Measurements from ENCODE around the gene AXIN2.

The AXIN2 gene

GRCh38 chr17:65556014-65556909, 5.2 kb downstream of the AXIN2 start:
- peak; percentile 82 for DNase-seq (ENCODE audit: low read depth)

GRCh38 chr17:65554553-65555223, 6.8 kb downstream of the AXIN2 start:
- DNase-seq (ENCODE audit: low read depth): no peak

- DNase-seq (ENCODE audit: low read depth): no peak
These were observed 7.5 kb downstream of the AXIN2 start for GRCh38 chr17:65553646-65554552.

GRCh38 chr17:65553009-65553645, 8.3 kb downstream of the AXIN2 start:
- DNase-seq (ENCODE audit: low read depth): no peak

- no peak for DNase-seq (ENCODE audit: low read depth)
These were observed 9.2 kb downstream of the AXIN2 start for GRCh38 chr17:65552214-65552613.

GRCh38 chr17:65551267-65552040, 10.0 kb downstream of the AXIN2 start:
- DNase-seq (ENCODE audit: low read depth): no peak

- no peak for DNase-seq (ENCODE audit: low read depth)
These were observed 10.7 kb downstream of the AXIN2 start for GRCh38 chr17:65550758-65551157.

GRCh38 chr17:65550075-65550662, 11.3 kb downstream of the AXIN2 start:
- no peak for DNase-seq (ENCODE audit: low read depth)

GRCh38 chr17:65548269-65548969, 13.0 kb downstream of the AXIN2 start:
- no peak for DNase-seq (ENCODE audit: low read depth)

- DNase-seq (ENCODE audit: low read depth): no peak
These were observed 14.2 kb downstream of the AXIN2 start for GRCh38 chr17:65547253-65547670.

- DNase-seq (ENCODE audit: low read depth): no peak
These were observed 14.9 kb downstream of the AXIN2 start for GRCh38 chr17:65546579-65546978.

GRCh38 chr17:65545705-65546523, 15.5 kb downstream of the AXIN2 start:
- no peak for DNase-seq (ENCODE audit: low read depth)

- DNase-seq (ENCODE audit: low read depth): no peak
These were observed 16.8 kb downstream of the AXIN2 start for GRCh38 chr17:65544672-65545071.

GRCh38 chr17:65542610-65543009, 18.8 kb downstream of the AXIN2 start:
- DNase-seq (ENCODE audit: low read depth): no peak

GRCh38 chr17:65542067-65542466, 19.4 kb downstream of the AXIN2 start:
- no peak for DNase-seq (ENCODE audit: low read depth)

- DNase-seq (ENCODE audit: low read depth): no peak
These were observed 20.0 kb downstream of the AXIN2 start for GRCh38 chr17:65541453-65541852.

GRCh38 chr17:65539630-65540266, 21.7 kb downstream of the AXIN2 start:
- no peak for DNase-seq (ENCODE audit: low read depth)

GRCh38 chr17:65538675-65539529, 22.5 kb downstream of the AXIN2 start:
- no peak for DNase-seq (ENCODE audit: low read depth)
